B cell (primary cell): Measurements from ENCODE around the gene SULT2A1.

Source experiments
- CTCF ChIP-seq: fragments of 200-600 bp; IDR thresholded peaks from one replicate; pipeline ENCODE4 v1.8.0; 2022; ENCODE audit warnings: antibody characterized with exemption, mild to moderate bottlenecking
- EZH2 ChIP-seq: IDR thresholded peaks from 2 replicates; pipeline ENCODE4 v1.6.1; 2012; ENCODE audit warnings: borderline replicate concordance, low read depth, mild to moderate bottlenecking, moderate library complexity, low read length; ENCODE audit not compliant: insufficient read depth, poor library complexity, severe bottlenecking

GRCh38 chr19:47836038-47836437, 50.1 kb downstream of the SULT2A1 start:
- TF ChIP-seq CTCF (no peak), EZH2 (no peak)
